PC-9 (cell line): Measurements from ENCODE around the gene SSX1. TPM values are rescaled to one million over a fixed set of nuclear protein-coding genes. Genes with fewer than 3 reads are reported as not detected.
"Not testable (repeated sequence)": the region's sequence is repeated elsewhere in the genome, so short reads cannot be mapped to it uniquely, and the experiment has no call there.

ENCODE experiments used
- BruUV-seq: library from RNA; stranded (reverse); fragments of 400-500 nt; replicated peaks from 2 replicates; lab custom pipeline; 2021; lab: Mats Ljungman, UMichigan
- CTCF ChIA-PET: fragments of 300-600 bp; sonication (Branson Sonifier 250); formaldehyde crosslinking; loops from one replicate; lab custom pipeline; 2022; ENCODE audit warnings: antibody characterized with exemption; lab: Charles Lee
- POLR2A ChIA-PET: fragments of 300-600 bp; sonication (Branson Sonifier 250); formaldehyde crosslinking; loops from one replicate; lab custom pipeline; 2022; ENCODE audit warnings: antibody characterized with exemption; ENCODE audit not compliant: unreplicated experiment; lab: Charles Lee
- DNase-seq, 2 experiments: peaks; one replicate each; pipeline versions ENCODE4 v3.0.0 to v3.0.0-alpha.2; 2015 to 2022; ENCODE audit warnings: mixed read lengths in 1 of 2
- H2AFZ ChIP-seq: fragments of 200-600 bp; sonication (generic); 2 replicates; pipeline ENCODE4 v1.8.1; 2017; ENCODE audit warnings: antibody characterized with exemption
- H3F3A ChIP-seq: fragments of 200-600 bp; sonication (generic); 2 replicates; pipeline ENCODE4 v1.8.1; 2017; ENCODE audit warnings: antibody characterized with exemption, mild to moderate bottlenecking, low read depth; ENCODE audit not compliant: insufficient read depth
- H3K27ac ChIP-seq: fragments of 200-600 bp; sonication (generic); 2 replicates; pipeline ENCODE4 v1.6.1; 2016; ENCODE audit warnings: mixed run types
- H3K27me3 ChIP-seq: fragments of 200-600 bp; sonication (generic); 2 replicates; pipeline ENCODE4 v1.6.1; 2016; ENCODE audit warnings: low read depth, mixed run types; ENCODE audit not compliant: insufficient read depth
- H3K36me3 ChIP-seq: fragments of 200-600 bp; sonication (generic); 2 replicates; pipeline ENCODE4 v1.6.1; 2016; ENCODE audit warnings: low read depth, mixed run types
- H3K4me1 ChIP-seq: fragments of 200-600 bp; sonication (generic); replicated peaks from 2 replicates; pipeline ENCODE4 v1.6.1; 2016; ENCODE audit warnings: mixed run types; ENCODE audit not compliant: insufficient read depth
- H3K4me2 ChIP-seq: fragments of 200-600 bp; sonication (generic); 2 replicates; pipeline ENCODE4 v1.6.1; 2017; ENCODE audit warnings: mixed run types
- H3K4me3 ChIP-seq: fragments of 200-600 bp; sonication (generic); 2 replicates; pipeline ENCODE4 v1.6.1; 2016; ENCODE audit warnings: mixed run types
- H3K79me2 ChIP-seq: fragments of 200-600 bp; sonication (generic); 2 replicates; pipeline ENCODE4 v1.6.1; 2017; ENCODE audit warnings: low read depth, mixed run types
- H3K9me2 ChIP-seq: fragments of 200-600 bp; sonication (generic); 2 replicates; pipeline ENCODE4 v1.8.1; 2017; ENCODE audit warnings: mild to moderate bottlenecking; ENCODE audit not compliant: insufficient read depth
- H3K9me3 ChIP-seq: fragments of 200-600 bp; sonication (generic); 2 replicates; pipeline ENCODE4 v1.8.1; 2016; ENCODE audit warnings: low read depth; ENCODE audit not compliant: insufficient read depth
- H4K20me1 ChIP-seq: fragments of 200-600 bp; sonication (generic); 2 replicates; pipeline ENCODE4 v1.8.1; 2017; ENCODE audit not compliant: insufficient read depth
- CTCF ChIP-seq: fragments of 200-600 bp; sonication (generic); conservative IDR thresholded peaks from 2 replicates; pipeline ENCODE4 v1.6.1; 2017; ENCODE audit warnings: mixed run types, antibody characterized with exemption, mild to moderate bottlenecking, moderate library complexity
- EZH2 ChIP-seq: fragments of 200-600 bp; sonication (generic); IDR thresholded peaks from 2 replicates; pipeline ENCODE4 v1.8.0; 2017; ENCODE audit warnings: antibody characterized with exemption, low read depth
- intact Hi-C: fragments of 100-400 bp; cut with micrococcal nuclease; formaldehyde crosslinking; loops from one replicate; pipeline ENCODE4 v1.10.0; 2022; ENCODE audit not compliant: unreplicated experiment
- total RNA-seq: library from RNA; stranded (reverse); gene quantifications from 2 replicates; pipeline ENCODE4 v1.2.3, GENCODE V29; 2021

The SSX1 gene
- total RNA-seq, 1 experiment from 2014 or later: not detected

- intact Hi-C loops: no loop called here
- TF ChIP-seq CTCF (no peak), EZH2 (no peak)
- Histone ChIP-seq H3K9me3 (no peaks in the 10 kb centered on the region), H4K20me1 (no peaks in the 10 kb centered on the region), H3K36me3 (no peaks in the 10 kb centered on the region), H3K27ac (no peak overlapping the region), H3K79me2 (no peaks in the 10 kb centered on the region), H2AFZ (no peak overlapping the region), H3K4me3 (no peak overlapping the region), H3K27me3 (no peaks in the 10 kb centered on the region), H3K4me1 (no peaks in the 10 kb centered on the region), H3K9me2 (no peaks in the 10 kb centered on the region), H3F3A (no peaks in the 10 kb centered on the region), H3K4me2 (no peak overlapping the region)
- no peak for DNase-seq
- CTCF ChIA-PET: no interaction called here
- POLR2A ChIA-PET: no interaction called here
- BruUV-seq: no TSS peak
Measured at GRCh38 chrX:48278958-48279357, 23.8 kb downstream of the SSX1 start.

GRCh38 chrX:48280729-48281128 is 25.5 kb downstream of the SSX1 start:
- H3K79me2 ChIP-seq, POLR2A ChIA-PET, H3K27ac ChIP-seq, H3K4me2 ChIP-seq, H3K4me3 ChIP-seq, intact Hi-C loops, CTCF ChIA-PET, DNase-seq, H3K27me3 ChIP-seq, H3K9me2 ChIP-seq, BruUV-seq, H4K20me1 ChIP-seq, H2AFZ ChIP-seq, H3F3A ChIP-seq, H3K4me1 ChIP-seq, H3K36me3 ChIP-seq, H3K9me3 ChIP-seq: not testable (repeated sequence)

- Histone ChIP-seq H3K27ac (no peak overlapping the region), H3K4me3 (no peak overlapping the region), H3F3A (no peaks in the 10 kb centered on the region), H3K9me3 (no peaks in the 10 kb centered on the region), H3K36me3 (no peaks in the 10 kb centered on the region), H3K9me2 (no peaks in the 10 kb centered on the region), H4K20me1 (no peaks in the 10 kb centered on the region), H2AFZ (no peak overlapping the region), H3K4me1 (no peaks in the 10 kb centered on the region), H3K79me2 (no peaks in the 10 kb centered on the region), H3K4me2 (no peak overlapping the region), H3K27me3 (no peaks in the 10 kb centered on the region)
- TF ChIP-seq EZH2: no peak
- no peak for TF ChIP-seq CTCF
- BruUV-seq: no TSS peak
- intact Hi-C loops: no loop called here
- CTCF ChIA-PET: no interaction called here
- POLR2A ChIA-PET: no interaction called here
- no peak for DNase-seq
Measured at GRCh38 chrX:48306175-48306574, 51.0 kb downstream of the SSX1 start.

- H2AFZ ChIP-seq, H3F3A ChIP-seq, H3K9me2 ChIP-seq, H4K20me1 ChIP-seq, DNase-seq, CTCF ChIA-PET, H3K27ac ChIP-seq, H3K36me3 ChIP-seq, H3K79me2 ChIP-seq, H3K4me3 ChIP-seq, intact Hi-C loops, H3K4me1 ChIP-seq, BruUV-seq, H3K9me3 ChIP-seq, H3K4me2 ChIP-seq, POLR2A ChIA-PET, H3K27me3 ChIP-seq: not testable (repeated sequence)
Measured at GRCh38 chrX:48313996-48314395, 58.8 kb downstream of the SSX1 start.

Other genes starting within 250 kb of the SSX1 start
- gene SPACA5, start 248.4 kb upstream of the SSX1 start, total RNA-seq: not detected in 2 replicates
- 2.3 and 3.0 TPM in 2 replicates for gene ZNF630, start 183.8 kb upstream of the SSX1 start, total RNA-seq
- not detected in 2 replicates for gene SPACA5B, start 124.8 kb upstream of the SSX1 start, total RNA-seq
- gene SSX5, start 58.6 kb upstream of the SSX1 start, total RNA-seq: not detected in 2 replicates
- gene SSX3, start 101.3 kb downstream of the SSX1 start, total RNA-seq: not detected in 2 replicates
- not detected in 2 replicates for gene SSX4, start 128.1 kb downstream of the SSX1 start, total RNA-seq
- gene SSX4B, start 156.6 kb downstream of the SSX1 start, total RNA-seq: not detected in 2 replicates
- 0.46 and 1.5 TPM in 2 replicates for gene SLC38A5, start 214.9 kb downstream of the SSX1 start, total RNA-seq
- gene FTSJ1, start 220.8 kb downstream of the SSX1 start, total RNA-seq: 35.7 and 44.0 TPM in 2 replicates